HG03095 (cell line): ENCODE data around the gene RND2.
"Not testable (repeated sequence)": the region's sequence is repeated elsewhere in the genome, so short reads cannot be mapped to it uniquely, and the experiment has no call there.

ENCODE experiments used
- ATAC-seq: cut with Tn5 transposase; IDR thresholded peaks from one replicate; pipeline ENCODE4 v1.9.1; 2021; ENCODE audit warnings: moderate library complexity; ENCODE audit not compliant: unreplicated experiment

The RND2 gene, protein sequence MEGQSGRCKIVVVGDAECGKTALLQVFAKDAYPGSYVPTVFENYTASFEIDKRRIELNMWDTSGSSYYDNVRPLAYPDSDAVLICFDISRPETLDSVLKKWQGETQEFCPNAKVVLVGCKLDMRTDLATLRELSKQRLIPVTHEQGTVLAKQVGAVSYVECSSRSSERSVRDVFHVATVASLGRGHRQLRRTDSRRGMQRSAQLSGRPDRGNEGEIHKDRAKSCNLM

DNA sequence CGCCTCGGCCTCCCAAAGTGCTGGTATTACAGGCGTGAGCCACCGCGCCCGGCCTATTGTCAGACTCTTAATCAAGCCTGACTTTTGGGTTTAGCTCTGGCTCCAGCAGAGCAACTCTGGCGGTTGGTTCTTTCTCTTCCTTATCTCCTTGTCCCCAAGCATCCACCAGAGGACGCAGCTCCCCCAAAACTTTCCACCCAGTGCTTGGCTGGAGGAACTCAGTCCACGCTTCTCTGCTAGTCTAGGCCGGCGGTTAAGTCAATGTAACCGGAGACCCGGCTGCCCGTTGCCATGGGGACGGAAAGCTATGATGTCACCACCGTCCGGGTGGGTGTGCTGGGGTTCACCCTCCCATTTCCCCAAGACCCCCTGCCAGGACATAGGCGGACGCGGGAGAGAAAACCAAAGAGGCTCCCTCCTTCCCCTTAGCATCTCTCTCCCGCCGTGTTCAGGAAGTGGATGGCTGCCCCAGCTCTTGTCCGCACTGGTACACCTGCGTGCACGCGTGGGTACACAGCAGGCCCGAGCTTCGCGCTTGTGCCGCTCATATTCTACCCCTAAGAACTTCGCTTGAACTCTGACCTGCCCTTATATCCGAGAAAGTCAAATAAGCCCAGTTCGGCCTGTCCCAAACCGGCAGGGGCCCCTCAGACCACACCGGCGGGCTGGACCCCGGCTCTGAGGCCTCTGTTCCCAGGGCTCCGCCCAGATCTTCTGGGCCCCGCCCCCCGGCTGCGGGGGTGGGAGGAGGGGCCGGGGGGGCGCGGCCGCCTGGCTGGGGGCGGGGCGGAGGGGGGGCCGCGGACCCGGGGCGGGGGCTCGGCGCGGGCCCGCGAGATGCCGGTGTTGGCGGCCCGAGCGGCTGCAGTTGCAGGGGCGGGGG, at the start of gene RND2:
Gene RND2, plus strand, starts transcription at position 825 of the 883 bp plus-strand sequence. CDS start 117 bp downstream, outside the sequence.
- no peak for ATAC-seq

DNA sequence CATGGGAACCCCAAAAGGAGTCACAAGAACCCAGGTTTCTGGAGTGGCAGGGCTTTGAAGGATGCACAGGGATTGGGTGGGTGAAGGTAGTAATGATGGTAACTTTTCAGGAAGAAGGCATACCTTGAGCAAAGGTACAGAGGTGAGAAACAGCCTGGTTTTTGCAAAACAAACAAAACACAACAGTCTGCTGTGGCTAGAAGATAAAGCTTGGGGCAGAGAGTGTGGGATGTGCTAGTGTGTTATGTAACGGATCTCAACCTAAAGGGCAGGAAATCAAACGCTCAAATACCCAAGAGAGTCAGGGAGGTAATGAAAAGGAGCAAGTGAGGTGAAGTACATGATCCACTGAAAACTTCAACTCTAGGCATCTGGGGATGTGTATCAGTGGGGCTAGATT, 49.8 kb upstream of the RND2 start:
- no peak for ATAC-seq

DNA sequence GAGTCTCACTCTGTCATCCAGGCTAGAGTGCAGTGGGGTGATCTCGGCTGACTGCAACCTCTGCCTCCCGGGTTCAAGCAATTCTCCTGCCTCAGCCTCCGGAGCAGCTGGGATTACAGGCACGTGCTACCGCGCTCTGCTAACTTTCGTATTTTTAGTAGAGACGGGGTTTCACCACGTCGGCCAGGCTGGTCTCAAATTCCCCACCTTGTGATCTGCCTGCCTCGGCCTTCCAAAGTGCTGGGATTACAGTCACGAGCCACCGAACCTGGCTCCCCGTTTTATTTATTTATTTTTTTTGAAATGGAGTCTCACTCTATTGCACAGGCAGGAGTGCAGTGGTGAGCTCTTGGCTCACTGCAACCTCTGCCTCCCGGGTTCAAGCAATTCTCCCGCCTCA, 49.3 kb upstream of the RND2 start:
- ATAC-seq: not testable (repeated sequence)

DNA sequence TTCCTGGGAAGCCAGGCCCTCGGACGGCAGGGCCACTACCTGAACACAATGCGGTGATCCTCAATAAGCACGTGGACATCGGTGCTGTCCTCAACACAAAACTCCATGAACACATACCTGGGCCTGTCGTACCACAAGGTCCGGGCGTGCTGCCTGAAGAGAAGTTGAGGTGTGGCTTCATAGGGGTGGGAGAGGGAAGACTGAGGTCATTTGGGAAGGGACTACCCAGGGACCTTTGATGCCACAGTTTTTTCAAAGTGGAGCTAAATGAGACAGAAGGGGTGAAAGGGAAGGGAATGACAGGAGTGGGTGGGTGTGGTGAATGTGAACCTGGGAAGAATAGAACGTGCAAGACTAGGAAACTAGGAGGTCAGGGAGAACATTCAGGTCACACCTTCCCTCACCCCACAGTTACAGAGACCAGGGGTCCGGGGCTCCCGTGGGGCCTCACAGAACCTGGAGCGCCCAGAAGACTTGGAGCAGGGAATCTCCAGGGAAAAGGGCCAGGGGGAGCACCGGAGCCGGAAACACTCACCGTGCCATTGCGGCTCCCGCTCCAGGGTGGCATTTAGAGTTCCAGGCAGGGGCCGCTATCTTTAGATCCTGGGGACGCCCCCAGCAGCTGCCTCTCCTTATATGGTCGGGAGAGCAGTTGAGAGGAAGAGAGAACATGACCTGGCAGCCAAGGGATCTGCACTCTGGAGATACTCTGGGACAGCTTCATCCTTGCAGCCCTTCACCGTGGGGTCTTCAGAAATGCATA, 45.3 kb upstream of the RND2 start, which contains the start of gene PTGES3L:
Gene PTGES3L, minus strand, starts transcription at position 570 of the 763 bp plus-strand sequence. Its CDS starts 27 bp downstream, at position 543.
- no peak for ATAC-seq

DNA sequence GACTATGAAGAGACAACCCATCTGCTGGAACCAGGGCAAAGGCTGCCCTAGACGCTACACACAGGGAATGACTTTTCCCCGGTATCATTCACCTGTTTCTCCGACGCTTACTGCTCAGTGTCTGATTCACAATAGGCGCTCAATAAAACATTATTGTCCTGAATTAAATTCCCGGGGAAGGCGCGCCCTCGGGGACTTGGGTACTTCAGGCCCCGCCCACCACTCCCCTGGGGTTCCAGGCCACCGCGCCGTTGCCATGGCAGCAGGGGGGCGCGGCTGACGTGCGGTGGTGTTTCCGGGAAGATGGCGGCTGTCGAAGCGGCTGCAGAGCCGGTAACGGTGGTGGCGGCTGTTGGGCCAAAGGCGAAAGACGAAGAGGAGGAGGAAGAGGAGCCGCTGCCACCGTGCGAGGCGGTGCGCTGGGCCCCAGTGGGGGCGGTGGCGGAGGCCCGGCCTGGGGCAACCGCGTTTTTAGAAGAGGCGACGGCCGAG, 44.7 kb upstream of the RND2 start, which contains the start of gene RUNDC1:
Gene RUNDC1, plus strand, starts transcription at position 292 of the 492 bp plus-strand sequence. Its CDS starts 12 bp downstream, at position 304.
- peak; percentile 60 for ATAC-seq

DNA sequence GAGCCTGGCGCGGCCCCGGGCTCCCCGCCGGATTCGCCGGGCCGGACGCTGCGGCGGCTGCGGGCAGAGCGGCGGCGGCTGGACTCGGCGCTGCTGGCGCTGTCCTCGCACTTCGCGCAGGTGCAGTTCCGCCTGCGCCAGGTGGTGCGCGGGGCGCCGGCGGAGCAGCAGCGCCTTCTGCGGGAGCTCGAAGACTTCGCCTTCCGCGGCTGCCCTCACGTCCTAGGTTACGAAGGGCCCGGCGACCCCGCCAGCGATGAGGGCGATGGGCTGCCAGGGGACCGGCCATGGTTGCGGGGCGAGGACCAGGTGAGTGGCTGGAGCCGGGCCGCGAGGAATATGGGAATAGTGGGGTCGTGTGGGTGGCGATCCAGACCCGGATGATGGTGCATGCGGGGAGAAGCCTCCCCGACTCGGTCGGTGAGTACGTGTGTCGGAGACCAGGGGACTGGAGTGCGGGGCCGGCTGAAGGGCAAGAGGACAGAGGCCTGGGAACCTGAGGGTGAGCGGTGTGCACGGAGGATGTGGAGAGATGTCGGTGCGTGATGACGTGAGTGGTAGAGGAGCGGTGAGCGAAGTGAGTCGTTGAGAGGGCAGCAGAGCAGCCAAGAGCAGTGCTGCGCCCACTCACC, 44.1 kb upstream of the RND2 start:
- peak; percentile 35 for ATAC-seq

DNA sequence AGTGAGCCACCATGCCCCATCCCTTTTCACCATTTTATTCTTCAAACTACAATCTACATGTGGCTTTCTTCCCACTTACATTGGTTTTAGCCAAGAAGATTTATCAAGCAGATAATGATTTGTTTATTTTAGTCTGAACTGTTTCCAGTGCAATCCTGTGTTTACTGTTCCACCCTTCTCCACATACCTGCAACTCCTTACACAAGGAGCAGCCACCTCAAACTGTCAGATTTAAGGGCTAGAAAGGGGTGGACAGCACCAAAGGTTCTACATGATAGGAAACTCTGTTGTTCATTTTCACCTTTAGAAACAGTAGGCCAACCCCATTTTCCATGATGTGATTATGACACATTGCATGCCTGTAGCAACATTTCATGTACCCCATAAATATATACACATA, 42.8 kb upstream of the RND2 start:
- no peak for ATAC-seq

DNA sequence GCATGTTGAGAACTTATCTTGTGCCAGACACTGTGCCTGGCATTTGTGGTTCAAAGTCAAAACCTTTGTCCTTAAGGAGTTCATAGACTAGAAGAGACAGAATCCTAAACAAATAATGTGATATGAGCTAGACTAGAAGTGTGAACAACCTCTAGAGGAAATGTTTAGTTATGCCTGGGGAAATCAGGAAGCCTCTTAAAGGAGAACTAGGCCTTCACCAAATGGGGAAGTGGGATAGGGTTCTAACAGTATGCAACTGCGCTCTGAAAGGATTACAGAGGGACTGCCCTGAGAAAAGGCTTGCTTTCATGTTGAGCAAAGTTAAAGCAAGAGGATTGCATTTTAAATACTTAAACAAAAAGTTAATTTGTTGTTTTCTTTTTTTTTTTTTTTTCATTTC, 39.8 kb upstream of the RND2 start:
- ATAC-seq: no peak

DNA sequence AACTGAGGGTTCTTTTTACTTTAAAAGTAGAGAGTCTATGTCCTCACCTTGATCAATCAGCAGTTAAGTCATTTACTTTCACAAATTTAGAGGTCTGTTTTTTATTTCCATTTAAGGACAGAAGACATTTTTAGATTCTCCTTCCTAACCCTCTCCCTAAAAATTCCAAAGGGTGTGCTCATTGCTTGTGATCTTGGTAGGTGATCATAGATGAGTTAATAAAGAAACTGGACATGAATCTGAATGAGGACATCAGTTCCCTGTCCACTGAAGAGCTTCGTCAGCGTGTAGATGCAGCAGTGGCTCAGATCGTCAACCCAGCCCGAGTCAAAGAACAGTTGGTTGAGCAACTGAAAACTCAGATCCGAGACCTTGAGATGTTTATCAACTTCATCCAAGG, 35.9 kb upstream of the RND2 start:
- no peak for ATAC-seq

DNA sequence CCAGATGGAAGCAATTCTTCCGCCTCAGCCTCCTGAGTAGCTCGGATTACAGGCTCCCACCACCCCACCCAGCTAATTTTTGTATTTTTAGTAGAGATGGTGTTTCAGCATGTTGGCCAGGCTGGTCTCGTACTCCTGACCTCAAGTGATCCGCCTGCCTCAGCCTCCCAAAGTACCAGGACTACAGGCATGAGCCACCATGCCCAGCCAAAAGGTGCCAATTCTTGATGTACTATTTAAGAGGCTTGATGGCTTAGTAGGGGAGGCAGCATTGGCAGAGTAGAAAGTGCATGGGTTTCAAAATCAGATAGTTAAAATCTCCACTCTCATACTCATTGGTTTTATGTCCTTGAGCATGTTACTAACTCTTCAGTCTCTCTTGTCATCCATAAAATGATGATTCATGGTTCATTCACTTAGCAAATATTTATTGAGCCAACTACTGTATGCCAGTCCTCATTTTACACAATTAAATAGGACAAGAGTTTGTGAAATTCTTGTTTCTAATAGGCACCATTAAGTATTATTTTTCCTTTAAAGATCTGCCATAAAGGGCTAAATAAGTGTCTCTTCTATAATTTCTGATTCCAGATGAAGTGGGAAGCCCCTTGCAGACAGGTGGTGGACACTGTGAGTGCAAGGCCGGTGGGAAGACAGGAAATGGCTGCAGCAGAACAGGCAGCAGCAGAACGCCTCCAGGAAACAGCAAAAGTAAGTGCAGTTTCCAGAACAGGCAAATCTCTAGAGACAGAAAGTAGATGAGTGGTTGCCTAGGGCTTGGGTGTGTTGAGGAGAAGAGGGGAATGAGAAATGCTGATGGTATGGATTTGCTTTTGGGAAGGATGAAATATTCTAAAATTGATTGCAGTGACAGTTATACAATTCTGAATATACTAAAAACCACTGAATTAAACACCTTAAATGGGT, 35.0 kb upstream of the RND2 start:
- ATAC-seq: no peak

DNA sequence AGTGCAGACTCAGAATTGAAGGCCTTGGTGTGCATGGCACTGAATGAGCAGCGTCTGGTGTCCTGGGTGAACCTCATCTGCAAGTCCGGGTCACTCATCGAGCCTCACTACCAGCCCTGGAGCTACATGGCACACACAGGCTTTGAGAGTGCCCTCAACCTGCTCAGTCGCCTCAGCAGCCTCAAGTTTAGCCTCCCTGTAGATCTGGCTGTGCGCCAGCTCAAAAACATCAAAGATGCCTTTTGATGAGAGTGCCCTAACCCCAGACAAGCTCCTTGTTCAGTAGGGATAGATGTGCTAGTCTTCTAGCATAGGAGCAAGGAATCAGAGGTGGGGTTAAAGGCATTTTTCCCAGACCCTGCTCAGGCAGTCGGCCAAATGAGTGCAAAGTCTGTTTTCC, 33.6 kb upstream of the RND2 start:
- no peak for ATAC-seq

DNA sequence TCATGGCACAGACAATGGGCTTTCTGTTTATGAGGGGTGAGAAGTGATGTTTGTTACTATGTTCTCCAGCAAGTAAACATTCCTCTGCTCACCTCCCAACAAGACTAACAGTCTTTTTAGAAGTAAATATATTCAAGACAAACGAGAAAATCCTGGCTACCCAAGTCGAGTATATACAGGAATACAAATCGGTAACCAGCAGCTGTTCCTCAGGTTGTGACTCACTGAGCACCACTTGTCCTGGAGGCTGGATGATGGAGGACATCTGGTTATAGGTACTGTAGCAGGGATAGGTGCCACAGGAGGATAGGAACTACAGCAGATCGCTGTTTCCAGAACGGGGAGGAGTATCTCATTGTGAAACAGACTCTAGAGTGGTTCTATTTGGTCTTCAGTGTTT, 32.2 kb upstream of the RND2 start:
- no peak for ATAC-seq

DNA sequence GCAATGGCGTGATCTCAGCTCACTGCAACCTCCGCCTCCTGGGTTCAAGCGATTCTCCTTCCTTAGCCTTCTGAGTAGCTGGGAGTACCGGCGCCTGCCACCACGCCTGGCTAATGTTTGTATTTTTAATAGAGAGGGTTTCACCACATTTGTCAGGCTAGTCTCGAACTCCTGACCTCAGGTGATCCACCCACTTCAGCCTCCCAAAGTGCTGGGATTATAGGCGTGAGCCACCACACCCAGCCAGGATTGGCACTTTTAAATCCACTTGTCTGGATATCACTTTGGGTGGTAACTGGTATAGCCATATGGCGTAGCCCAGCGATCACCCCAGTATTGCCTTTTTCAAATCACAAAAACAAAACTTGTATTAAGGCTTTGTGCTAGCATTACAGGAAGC, 31.1 kb upstream of the RND2 start:
- not testable (repeated sequence) for ATAC-seq

DNA sequence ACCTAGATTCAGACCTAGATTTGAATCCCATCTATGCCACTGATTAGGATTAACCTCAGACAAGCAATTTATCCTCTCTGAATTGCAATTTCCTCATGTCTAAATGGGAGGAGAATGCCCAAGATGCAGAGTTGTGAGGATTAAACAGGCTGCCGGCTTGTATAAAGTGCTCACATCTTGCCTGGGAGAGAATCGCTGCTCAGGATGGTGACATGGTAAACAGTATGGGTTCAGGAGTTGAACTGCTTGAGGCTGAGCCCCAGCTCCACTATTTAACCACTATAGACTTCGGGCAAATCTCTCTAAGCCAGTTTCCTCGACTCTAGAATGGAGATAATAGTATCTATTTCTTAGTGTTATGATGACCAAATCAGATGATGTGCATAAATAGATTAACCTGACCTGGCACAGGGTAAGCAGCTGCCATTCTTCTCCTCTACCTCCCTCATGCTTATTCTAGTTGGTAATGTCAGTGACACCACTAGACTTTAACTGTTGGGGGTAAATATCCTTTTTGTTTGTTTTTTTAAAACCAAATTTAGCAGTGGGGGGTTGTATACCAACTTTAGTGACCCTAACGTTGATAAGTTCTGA, 27.5 kb upstream of the RND2 start:
- ATAC-seq: no peak

DNA sequence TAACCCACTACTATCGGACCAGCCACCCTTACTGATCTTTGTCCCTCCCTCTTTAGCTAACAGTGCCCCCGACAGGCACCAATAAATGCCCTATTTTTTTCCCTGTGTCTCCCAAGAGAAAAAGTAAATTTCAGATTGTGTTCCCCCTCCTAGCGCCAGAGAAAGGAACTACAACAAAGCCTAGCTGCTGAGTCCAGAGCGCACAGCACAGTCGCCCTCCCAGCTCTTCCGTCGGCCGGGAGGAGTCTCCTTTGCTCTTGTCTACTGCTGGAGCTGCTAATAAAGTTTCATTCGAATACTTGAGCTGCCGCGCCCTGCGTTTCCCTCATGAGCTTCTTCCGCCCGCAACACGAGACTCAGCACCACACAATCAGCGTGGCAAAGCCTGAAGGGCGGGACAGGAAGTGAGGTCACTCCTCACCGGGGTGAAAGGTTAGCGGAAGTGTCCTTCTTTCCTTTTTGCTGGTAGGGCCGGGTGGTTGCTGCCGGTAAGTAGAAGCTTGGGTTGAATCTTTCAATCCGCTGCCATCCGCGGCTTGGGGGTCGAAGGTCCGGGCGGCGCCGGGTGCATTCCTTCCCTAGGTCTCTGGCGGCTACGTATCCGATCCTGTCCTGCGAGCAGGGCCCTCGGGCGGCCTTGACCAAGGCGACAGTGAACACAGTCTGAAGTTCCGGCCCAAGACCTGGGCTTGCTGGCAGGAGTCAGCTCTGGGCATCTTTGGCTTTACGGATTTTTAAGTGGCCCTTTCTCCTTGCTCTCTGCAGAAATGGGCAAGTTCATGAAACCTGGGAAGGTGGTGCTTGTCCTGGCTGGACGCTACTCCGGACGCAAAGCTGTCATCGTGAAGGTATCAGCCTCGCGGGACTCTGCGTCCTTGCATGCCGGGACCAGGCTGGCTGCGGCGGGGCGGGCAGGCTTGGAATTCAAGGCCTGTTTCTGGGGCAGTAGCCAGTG, 26.8 kb upstream of the RND2 start, which contains the start of gene RPL27:
Gene RPL27, plus strand, starts transcription at position 436 of the 955 bp plus-strand sequence. Its CDS starts 332 bp downstream, at position 768.
- ATAC-seq: peak; percentile 88

DNA sequence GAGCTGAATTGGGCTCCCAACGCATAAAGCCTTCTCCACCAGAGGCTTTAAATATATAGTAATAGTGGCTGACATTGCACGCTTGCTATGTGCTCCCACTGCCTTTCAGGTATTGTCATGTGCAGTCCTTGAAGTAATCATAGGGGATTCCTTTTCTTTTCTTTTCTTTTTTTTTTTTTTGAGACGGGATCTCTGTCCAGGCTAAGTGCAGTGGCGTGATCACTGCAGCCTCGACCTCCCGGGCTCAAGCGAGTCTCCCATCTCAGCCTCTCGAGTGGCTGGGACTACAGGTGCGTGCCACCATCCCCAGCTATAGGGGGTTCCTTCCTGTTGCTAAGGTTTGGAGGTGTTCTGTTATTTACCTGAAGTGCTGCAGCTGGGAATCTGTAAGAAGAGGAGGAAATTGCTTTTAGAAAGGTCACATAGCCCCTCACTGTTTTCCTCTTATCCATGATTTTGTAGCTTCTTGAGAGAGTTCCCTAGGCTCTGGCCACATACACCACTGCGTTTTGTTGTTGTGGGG, 26.0 kb upstream of the RND2 start:
- ATAC-seq: no peak

DNA sequence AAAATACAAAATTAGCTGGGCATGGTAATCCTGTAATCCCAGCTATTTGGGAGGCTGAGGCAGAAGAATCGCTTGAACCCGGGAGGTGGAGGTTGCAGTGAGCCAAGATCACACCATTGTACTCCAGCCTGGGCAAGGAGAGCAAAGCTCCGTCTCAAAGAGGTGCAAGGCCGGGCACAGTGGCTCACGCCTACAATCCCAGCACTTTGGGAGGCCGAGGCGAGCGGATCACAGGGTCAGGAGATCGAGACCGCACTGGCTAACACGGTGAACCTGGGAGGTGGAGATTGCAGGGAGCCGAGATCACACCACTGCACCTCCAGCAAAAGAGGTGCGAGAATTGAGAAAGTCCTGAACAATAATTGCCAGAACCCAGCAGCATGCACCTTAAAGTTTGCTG, 24.1 kb upstream of the RND2 start:
- not testable (repeated sequence) for ATAC-seq
